Dedifferentiated amniotic fluid mesenchymal stem cell (primary cell): ENCODE data around the gene C19orf53.

Experiments
- DNase-seq: peaks from one replicate; pipeline ENCODE4 v3.0.0-alpha.2; 2016; ENCODE audit errors: extremely low spot score

Gene C19orf53

DNA sequence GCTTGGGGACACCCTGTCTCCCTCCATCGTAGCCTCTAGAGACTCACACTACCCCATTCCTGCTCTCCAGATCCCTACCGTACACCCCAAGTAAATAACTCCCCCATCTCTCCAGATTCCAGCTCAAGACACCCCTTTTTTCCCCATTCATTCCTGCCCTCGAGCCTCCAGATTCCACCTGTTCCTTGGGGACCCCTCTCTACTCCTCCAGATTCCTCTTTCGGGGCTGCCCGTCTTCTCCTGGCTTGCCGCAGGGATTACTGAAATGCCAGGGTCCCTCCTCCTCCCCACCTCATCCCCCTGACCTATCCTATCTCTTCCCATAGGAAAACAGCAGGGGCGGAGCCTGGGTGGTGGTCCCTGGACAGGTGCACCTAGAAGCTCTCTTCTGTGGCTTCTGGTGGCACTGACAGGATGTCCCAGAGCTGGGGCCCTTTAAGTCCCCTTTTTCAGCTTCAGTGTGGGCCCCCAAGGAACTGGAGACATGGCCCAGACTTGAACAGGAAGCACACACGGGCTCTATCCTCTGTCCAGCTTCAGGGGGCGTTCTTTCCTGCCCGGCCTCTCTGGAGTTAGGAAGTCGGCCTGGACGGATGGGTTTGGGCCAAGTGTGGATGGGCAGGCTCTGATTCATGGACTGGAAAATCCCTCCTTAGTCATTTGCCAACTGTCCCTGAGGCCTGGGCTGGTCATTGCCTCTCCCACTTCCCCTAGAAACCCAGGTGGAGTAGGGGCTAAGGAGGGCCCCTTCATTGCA, 22.2 kb downstream of the C19orf53 start:
- peak; percentile 88 for DNase-seq

DNA sequence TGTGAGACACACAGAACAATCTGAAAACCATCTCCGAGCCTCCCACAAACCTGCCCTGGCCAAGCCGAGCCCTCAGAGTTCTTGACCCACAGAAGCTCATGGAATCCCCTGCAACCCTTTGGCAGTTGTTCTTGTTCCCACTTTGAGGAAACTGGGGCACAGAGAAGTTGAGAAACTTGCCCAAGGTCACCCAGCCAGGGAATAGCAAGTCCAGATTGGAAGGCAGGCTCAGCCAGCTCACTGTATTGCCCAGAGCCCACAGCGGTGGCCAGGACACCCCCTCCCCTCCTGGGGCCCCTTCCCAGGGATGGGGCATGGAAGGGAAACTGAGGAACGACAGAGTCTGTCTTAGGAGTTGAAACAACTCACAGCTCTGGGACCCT, 22.8 kb downstream of the C19orf53 start:
- no peak for DNase-seq

DNA sequence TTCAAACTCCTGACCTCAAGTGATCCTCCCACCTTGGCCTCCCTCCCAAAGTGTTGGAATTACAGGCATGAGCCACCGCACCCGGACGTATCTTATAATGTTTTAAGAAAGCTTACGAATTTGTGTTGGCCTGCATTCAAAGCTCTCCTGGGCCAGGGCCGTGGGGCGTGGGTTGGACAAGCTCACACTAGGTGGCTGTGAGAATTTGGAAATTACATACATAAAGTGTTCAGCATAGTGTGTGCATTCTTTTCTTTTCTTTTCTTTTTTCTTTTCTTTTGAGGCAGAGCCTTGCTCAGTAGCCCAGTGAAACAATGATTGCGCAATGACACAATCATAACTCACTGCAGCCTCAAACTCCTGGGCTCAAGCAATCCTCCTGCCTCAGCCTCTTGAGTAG, 23.6 kb downstream of the C19orf53 start:
- no peak for DNase-seq

DNA sequence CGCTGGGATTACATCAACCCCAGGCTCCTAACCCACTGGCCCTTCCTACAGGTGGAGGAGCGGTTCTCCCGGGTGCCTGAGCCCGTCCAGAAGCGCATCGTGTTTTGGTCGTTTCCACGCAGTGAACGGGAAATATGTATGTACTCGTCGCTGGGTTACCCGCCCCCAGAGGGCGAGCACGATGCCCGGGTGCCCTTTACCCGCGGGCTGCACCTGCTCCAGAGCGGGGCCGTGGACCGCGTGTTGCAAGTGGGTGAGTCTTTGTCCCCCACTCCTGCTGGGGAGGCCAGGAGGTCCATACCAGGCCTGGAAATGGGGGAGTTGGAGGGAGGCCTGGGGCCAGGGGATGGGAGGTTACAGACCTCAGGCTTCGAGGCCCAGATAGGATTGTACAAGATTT, 25.4 kb downstream of the C19orf53 start:
- DNase-seq: no peak

DNA sequence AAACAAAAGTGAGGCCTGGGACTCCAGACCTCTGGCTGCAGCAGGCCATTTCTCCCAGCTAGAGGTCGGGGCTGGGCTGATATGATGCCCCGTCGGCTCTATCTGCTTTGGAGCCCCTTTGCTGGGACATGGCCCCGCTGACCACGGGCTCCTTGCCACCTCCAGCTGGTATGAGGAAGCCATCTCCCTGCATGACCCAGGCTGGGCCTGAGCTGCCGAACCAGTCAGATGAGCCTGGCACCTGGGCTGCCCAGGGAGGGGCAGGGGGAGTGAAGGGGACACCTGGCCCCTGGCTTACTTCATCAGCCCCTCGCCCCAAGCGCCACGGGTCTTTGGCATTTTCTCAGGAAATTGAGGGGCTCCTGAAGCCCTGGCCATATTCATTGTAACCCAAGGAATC, 28.8 kb downstream of the C19orf53 start:
- no peak for DNase-seq

DNA sequence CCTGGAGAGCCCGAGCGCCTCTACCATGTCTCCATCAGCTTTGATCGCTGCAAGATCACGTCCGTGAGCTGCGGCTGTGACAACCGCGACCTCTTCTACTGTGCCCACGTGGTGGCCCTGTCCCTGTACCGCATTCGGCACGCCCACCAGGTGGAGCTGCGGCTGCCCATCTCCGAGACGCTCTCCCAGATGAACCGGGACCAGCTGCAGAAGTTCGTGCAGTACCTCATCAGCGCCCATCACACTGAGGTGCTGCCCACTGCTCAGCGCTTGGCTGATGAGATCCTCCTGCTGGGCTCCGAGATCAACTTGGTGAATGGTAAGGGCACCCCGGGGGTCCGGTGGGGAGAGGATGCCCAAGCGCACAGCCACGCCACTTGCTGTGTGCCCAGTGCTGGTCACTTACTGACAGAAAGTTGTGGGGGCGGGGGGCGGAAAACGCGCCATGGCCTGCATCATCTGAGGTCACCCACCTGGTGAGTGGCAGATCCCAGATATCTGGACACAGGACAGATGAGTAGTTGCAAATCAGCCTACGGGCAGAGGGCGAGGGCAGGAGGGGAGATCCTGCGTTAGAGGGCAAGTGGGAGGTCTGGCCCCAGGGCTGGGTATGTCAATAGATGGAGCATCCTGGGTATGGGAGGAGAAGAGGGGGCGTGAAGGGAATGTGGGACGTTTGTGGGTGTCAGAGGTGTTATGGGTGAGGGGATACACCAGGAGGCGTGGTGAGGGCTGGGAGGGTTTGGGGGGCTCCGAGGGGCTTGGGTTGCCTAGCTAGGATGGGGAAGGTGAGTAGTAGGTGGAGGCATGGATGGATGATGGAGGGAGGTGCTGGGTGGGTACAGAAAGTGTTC, 30.8 kb downstream of the C19orf53 start:
- DNase-seq: no peak

DNA sequence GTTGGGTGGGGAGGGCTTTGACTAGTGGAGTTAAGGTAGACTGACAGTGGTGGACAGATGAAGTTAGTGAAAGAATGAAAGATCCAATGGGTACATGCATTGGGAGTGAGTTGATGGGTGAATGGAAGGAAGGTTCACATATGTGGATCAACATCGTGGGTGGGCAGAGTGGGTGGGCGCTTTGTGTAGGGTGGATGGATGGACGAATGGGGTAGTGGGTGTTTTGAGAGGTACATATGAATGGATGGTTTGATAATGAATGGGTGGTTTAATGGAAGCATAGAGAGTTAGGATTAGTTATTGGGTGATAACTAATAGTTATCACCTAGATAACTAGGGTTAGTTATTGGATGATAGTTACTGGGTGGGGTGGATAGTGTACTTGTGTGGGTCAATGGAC, 32.5 kb downstream of the C19orf53 start:
- DNase-seq: no peak

DNA sequence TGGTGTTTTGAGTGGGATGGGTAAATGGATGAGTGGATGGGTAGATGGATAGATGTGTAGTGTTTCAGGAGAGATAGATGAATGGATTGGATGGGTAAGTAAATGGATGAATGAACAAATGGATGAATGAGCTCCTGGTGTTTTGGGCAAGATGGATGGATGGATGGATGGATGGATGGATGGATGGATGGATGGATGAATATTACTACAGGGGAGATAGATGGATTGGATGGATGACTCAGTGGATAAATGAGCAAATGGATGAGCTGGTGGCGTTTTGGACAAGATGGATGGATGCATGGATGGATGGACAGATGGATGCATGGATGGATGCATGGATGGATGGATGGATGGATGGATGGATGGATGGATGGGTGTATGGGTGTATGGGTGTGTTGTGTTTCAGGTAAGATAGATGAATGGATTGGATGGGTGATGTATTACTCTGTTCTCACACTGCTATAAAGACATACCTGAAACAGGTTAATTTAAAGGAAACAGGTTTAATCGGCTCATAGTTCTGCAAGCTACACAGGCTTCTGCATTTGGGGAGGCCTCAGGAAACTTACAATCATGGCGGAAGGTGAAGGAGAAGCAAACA, 33.3 kb downstream of the C19orf53 start:
- DNase-seq: no peak

DNA sequence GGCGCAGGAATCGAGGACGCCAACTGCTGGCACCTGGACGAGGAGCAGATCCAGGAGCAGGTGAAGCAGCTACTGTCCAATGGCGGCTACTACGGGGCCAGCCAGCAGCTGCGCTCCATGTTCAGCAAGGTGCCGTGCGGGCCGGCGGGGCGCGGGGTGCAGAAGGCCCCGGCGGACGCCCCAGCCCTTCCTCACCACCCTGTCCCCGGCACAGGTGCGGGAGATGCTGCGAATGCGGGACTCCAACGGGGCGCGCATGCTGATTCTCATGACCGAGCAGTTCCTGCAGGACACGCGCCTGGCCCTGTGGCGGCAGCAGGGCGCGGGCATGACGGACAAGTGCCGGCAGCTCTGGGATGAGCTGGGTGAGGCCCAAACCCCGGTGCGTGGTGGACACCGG, 34.6 kb downstream of the C19orf53 start:
- DNase-seq: no peak

DNA sequence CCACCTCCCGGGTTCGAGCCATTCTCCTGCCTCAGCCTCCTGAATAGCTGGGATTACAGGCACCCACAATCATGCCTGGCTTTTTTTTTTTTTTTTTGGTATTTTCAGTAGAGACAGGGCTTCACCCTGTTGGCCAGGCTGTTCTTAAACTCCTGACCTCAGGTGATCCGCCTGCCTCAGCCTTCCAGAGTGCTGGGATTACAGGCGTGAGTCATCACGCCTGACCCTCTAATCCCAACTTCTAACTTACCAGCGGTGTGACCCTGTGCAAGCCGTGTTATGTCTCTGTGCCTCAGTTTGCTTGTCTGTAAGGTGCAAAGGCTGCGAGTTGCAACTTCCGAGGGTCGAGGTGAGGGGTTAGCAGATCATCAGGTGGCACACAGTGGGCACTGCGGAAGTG, 38.3 kb downstream of the C19orf53 start:
- DNase-seq: no peak

DNA sequence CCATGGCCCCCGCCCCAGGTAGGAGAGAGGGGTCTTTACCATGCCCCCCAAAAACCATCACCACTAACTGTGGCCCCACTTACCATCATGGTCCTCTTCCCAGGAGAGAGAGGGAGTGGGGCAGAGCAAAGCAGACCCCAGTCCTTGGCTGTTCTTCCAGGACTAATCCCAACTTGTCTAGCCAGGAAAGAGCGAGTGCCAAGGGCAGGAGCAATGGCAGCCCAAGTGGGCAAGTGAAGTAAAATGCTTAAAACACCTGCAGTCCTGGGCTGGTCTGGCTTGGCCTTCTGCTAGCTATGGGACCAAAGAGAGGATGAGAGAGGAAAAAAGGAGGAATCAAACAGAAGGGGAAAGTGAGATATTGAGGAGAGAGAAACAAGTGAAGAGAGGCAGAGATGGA, 38.9 kb downstream of the C19orf53 start:
- no peak for DNase-seq

DNA sequence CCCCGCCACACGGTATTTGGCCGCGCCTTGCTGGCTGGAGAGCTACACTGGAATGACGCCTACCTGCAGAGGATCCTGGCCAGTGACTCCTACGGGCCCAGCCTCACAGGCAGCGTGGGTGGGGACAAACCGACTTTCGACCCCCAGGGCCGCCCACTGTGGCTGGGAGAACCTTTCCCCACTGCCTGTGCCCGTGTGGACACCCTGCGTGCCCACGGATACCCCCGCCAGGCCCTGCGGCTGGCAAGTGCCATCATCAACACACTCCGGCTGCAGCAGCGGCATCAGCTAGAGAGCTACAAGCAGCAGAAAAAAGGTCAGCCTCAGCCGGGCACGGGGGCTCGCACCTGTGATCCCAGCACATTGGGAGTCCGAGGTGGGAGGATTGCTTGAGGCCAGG, 40.3 kb downstream of the C19orf53 start:
- no peak for DNase-seq

DNA sequence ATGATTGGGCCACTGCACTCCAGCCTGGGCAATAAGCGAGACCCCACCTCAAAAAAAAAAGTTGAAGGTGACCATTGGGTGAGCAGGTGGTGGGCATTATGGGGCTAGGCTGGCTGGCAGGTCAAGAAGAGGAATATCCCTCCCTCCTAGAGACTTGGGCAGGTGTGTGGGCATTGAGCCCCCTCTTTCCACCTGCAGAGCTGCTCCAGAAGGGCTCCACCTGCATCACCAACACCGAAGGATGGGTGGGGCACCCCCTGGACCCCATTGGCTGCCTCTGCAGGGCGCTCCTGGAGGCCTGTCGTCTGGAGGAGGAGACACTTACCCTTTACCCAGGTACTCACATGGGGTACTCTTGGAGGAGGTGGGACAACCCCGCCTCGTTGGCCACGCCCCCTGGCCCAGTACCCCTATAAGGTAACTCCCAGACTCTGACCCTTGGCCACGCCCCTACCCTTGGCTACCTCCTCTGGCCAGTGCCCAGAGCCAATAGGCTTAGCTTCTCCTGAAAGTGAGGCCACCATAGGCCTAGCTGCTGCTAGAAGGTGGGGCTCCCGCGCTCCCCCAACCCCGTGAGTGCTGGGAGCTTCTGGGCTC, 42.9 kb downstream of the C19orf53 start:
- no peak for DNase-seq

DNA sequence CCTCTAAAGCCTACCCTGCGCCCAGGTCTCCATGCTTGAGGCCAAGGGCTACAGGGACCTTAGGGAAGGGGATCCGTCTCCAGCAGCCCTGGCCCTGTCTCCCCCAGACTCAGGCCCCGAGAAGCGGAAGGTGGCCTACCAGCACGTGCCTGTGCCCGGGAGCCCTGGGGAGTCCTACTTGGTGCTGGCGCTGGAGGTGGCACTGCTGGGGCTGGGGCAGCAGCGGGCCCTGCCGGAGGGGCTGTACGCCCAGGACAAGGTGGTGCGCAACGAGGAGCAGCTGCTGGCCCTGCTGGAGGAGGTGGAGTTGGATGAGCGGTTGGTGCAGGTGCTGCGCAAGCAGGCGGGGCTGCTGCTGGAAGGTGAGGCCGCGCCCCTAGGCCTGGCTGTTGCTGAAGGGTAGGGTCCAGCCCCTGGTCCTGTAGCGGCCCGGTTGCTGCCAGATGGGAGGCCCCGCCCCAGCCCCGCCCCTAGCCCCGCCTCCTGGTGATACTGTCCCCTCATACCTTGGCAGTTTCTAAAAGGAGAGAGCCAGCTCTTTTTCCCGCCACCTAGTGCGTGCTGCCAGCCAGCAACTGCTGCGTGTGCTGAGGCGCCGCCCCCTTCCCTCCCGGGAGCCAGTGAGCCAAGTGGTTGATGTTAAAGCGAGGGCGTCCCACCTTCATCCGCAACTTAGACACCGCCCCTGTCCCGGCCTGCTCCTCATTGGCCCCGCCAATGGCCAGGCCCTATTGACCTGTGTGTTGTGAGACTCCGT, 43.5 kb downstream of the C19orf53 start:
- no peak for DNase-seq

DNA sequence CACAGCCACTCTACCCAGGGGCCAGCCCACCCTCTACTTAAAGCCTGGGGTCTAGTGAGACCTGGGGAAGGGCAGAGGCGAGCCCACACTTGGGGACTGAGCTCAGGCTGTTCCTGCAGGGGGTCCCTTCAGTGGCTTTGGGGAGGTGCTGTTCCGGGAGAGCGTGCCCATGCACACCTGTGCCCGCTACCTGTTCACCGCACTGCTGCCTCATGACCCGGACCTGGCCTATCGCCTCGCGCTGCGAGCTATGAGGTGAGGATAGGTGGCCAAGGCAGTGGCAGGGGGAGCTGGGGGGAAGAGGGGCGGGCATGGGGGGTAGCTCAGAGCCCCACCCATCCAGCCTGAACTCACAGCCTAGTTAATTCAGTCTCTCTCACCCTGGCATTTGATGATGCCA, 45.0 kb downstream of the C19orf53 start:
- no peak for DNase-seq

DNA sequence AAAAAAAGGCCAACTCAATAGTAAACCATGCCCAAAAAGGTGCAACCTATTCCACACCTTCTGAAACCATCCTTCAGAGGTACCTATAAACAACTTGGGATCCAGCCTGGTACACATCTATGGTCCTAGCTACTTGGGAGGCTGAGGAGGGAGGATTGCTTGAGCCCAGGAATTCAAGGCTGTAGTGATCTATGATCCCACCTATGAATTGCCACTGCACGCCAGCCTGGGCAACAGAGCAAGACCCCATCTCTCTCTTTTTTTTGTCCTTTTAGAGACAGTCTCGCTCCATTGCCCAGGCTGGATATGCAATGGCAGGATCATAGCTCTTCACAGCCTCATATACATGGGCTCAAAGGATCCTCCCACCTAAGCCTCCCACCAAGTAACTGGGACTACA, 47.0 kb downstream of the C19orf53 start:
- DNase-seq: no peak

DNA sequence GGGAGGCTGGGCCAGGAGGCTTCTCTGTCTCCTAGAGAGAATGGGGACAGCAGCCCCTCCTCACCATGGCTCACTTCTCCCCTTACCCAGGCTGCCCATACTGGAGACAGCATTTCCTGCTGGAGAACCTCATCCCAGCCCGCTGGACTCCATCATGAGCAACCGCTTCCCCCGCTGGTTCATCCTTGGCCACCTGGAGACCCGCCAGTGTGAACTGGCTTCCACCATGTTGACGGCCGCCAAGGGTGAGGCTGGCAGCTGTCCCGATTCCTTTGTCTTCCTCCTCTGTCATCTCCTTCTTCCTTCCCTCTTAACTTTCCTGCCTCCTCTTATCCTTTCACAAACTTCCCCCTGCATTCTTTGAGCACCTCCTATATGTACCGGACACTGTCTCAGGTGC, 49.0 kb downstream of the C19orf53 start:
- DNase-seq: no peak

DNA sequence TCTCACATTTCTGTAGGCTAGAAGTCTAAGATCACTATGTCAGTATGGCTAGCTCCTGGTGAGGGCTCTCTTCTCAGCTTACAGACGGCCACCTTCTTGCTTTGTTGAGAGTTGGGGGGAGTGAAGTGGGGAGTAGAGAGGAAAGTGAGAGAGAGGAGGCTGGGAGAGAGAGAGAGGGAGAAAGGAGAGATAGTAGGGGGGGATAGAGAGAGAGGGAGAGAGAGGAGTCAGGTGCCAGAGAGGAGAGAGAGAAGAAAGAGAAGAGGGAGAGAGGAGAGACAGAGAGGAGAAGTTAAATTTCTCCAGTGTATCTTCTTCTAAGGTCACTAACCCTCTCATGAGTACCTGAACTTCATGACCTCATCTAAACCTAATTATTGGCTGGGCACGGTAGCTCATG, 49.6 kb downstream of the C19orf53 start:
- no peak for DNase-seq

DNA sequence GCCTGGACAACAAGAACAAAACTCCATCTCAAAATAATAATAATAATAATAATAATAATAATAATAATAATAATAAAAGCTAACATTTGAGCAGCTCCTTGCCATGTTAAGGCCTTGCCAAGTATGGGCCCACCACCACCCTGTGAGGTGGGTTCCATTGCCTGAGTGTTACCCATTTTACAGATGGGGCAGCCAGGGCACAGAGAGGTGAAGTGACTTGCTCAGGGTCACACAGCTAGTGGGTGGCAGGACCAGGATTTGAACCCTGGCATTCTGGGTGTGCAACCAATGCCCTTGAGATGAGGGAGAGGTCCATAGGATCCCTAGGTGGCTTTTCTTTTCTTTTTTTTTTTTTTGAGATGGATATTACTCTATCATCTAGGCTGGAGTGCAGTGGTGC, 50.4 kb downstream of the C19orf53 start:
- no peak for DNase-seq

DNA sequence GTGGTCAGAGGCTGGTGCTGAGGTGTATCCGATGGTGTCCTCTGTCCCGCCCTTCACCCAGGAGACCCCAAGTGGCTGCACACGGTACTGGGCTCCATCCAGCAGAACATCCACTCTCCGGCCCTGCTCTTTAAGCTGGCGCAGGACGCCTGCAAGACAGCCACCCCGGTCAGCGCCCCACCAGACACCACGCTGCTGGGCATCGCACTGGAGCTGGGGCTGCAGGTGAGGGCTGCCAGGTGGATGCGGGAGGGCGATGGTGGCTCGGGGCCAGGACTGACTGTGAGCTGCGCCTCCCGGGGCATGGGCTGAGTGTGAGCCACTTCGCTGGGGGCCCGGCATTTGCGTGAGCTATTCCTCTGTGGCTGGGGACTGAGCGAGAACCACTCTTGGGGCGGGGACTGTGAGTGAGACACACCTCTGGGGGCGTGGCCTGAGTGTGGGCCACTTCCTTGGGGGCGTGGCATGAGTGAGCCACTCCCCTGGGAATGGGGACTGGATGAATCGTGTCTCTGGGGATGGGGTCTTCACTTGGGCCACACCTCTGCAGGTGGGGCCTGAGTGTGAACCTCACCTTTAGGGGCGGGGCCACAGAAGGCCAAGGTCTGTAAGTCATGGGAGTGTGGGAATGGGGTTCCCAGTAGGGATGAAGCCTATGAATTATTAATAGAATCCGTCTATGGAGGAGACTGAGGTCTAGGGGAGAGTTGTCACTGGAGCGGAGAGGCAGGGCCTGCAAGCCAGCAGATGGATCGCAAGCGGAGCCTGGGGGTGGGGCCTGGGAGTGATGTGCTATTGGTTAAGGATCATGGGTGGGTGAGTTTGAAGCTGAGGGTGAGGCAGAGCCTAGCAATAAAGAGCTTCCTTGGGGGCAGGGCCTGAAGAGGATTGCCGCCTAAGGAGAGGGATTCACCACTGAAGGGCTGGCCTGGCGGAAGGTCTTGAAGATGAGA, 51.5 kb downstream of the C19orf53 start:
- DNase-seq: no peak
